GM12874 (cell line): ENCODE data around the gene GCNT1.

Experiments used
- CTCF ChIP-seq: IDR thresholded peaks from 2 replicates; pipeline ENCODE4 v1.5.1; 2011; ENCODE audit warnings: low read depth, mild to moderate bottlenecking, control low read depth, low read length, moderate library complexity; ENCODE audit not compliant: insufficient read depth

The GCNT1 gene

GRCh38 chr9:76512826-76513225, 53.8 kb downstream of the GCNT1 start:
- TF ChIP-seq CTCF, result no peak

- TF ChIP-seq CTCF, result no peak
Observed at GRCh38 chr9:76516350-76516749, 57.4 kb downstream of the GCNT1 start.

- no peak for TF ChIP-seq CTCF
Observed at GRCh38 chr9:76516871-76517270, 57.9 kb downstream of the GCNT1 start.

- no peak for TF ChIP-seq CTCF
Observed at GRCh38 chr9:76519075-76519835, 60.3 kb downstream of the GCNT1 start.

GRCh38 chr9:76521244-76521681, 62.3 kb downstream of the GCNT1 start:
- no peak for TF ChIP-seq CTCF

- no peak for TF ChIP-seq CTCF
Observed at GRCh38 chr9:76521906-76522305, 62.9 kb downstream of the GCNT1 start.

- TF ChIP-seq CTCF, result no peak
Observed at GRCh38 chr9:76525196-76525595, 66.2 kb downstream of the GCNT1 start.
